Lower lobe of right lung (tissue), 2 donors: ENCODE data around the gene SYT8. TPM values are rescaled to one million over a fixed set of nuclear protein-coding genes. Genes with fewer than 3 reads are reported as not detected.

ENCODE experiments used
- ATAC-seq, 2 donors: fragments of 200-7000 bp; cut with Tn5 transposase; one replicate each; pipeline ENCODE4 v1.9.1; 2020 to 2022; ENCODE audit warnings: mild to moderate bottlenecking in 2 of 2, moderate library complexity in 2 of 2
- DNase-seq: peaks from one replicate; pipeline ENCODE4 v3.0.0-alpha.2; 2020
- H3K27ac ChIP-seq: fragments of 200-600 bp; one replicate; pipeline ENCODE4 v1.8.0; 2022
- H3K27me3 ChIP-seq: fragments of 200-600 bp; one replicate; pipeline ENCODE4 v1.8.0; 2022; ENCODE audit warnings: low read depth
- H3K36me3 ChIP-seq: fragments of 200-600 bp; one replicate; pipeline ENCODE4 v1.8.0; 2022; ENCODE audit warnings: mild to moderate bottlenecking
- H3K4me1 ChIP-seq: fragments of 200-600 bp; one replicate; pipeline ENCODE4 v1.8.0; 2022
- H3K4me3 ChIP-seq: fragments of 200-600 bp; one replicate; pipeline ENCODE4 v1.8.0; 2022; ENCODE audit warnings: mild to moderate bottlenecking
- H3K9me3 ChIP-seq: fragments of 200-600 bp; one replicate; pipeline ENCODE4 v1.8.0; 2022
- CTCF ChIP-seq: fragments of 200-600 bp; IDR thresholded peaks from one replicate; pipeline ENCODE4 v1.8.0; 2022; ENCODE audit warnings: antibody characterized with exemption, mild to moderate bottlenecking
- intact Hi-C: fragments of 100-400 bp; cut with DNase I; formaldehyde crosslinking; loops from one replicate; pipeline ENCODE4 v1.11.0; 2022
- total RNA-seq: library from RNA; stranded (reverse); fragmentation: NEBNext Ultra II Directional; extraction: Animal tissue kit (Norgen Biotek cat#: 25700); gene quantifications from one replicate; pipeline ENCODE4 v1.2.1, GENCODE V29; 2021
- donor health status: DM: no; HTN: yes; CAD: no; lungs with severe emphysema.

Gene SYT8
- total RNA-seq, 1 donor from 2014 or later = 18.5 TPM

- peak; percentile 91 to 92 for ATAC-seq
- intact Hi-C loops = no loop called here
- no peak for TF ChIP-seq CTCF
- Histone ChIP-seq H3K36me3 (no peaks in the 10 kb centered on the region), H3K27me3 (peaks cover 4% of the 10 kb centered on the region), H3K4me3 (peak overlapping the region; percentile 25), H3K4me1 (peaks cover 34% of the 10 kb centered on the region), H3K9me3 (no peaks in the 10 kb centered on the region), H3K27ac (peak overlapping the region; percentile 53)
- peak; percentile 79 for DNase-seq
These were observed 28.8 kb downstream of the SYT8 start for GRCh38 chr11:1863352-1864216.

GRCh38 chr11:1864231-1864630, 29.4 kb downstream of the SYT8 start:
- no peak for TF ChIP-seq CTCF
- peak; percentile 3 for ATAC-seq
- H3K9me3 ChIP-seq = no peaks in the 10 kb centered on the region
- intact Hi-C loops = no loop called here
- H3K27ac ChIP-seq = peak overlapping the region; percentile 6
- DNase-seq = peak; percentile 49
- H3K36me3 ChIP-seq = no peaks in the 10 kb centered on the region
- peaks cover 34% of the 10 kb centered on the region for H3K4me1 ChIP-seq
- peaks cover 9% of the 10 kb centered on the region for H3K27me3 ChIP-seq
- peak overlapping the region; percentile 25 for H3K4me3 ChIP-seq

GRCh38 chr11:1864831-1865665, 30.3 kb downstream of the SYT8 start:
- DNase-seq (peak; percentile 46), ATAC-seq (no peak)
- Histone ChIP-seq H3K36me3 (no peaks in the 10 kb centered on the region), H3K27ac (peak overlapping the region; percentile 6), H3K9me3 (no peaks in the 10 kb centered on the region), H3K4me1 (peaks cover 34% of the 10 kb centered on the region), H3K27me3 (peaks cover 15% of the 10 kb centered on the region), H3K4me3 (peak overlapping the region; percentile 25)
- intact Hi-C loops = no loop called here
- TF ChIP-seq CTCF = no peak

- ATAC-seq (no peak), DNase-seq (peak; percentile 30)
- H3K4me1 ChIP-seq = peaks cover 42% of the 10 kb centered on the region
- intact Hi-C loops = no loop called here
- H3K27ac ChIP-seq = no peak overlapping the region
- TF ChIP-seq CTCF = no peak
- no peak overlapping the region for H3K4me3 ChIP-seq
- peaks cover 27% of the 10 kb centered on the region for H3K27me3 ChIP-seq
- H3K36me3 ChIP-seq = no peaks in the 10 kb centered on the region
- H3K9me3 ChIP-seq = no peaks in the 10 kb centered on the region
These were observed 31.4 kb downstream of the SYT8 start for GRCh38 chr11:1866226-1866625.

- no peaks in the 10 kb centered on the region for H3K36me3 ChIP-seq
- H3K27me3 ChIP-seq = peaks cover 29% of the 10 kb centered on the region
- no peak for TF ChIP-seq CTCF
- H3K9me3 ChIP-seq = no peaks in the 10 kb centered on the region
- intact Hi-C loops = no loop called here
- H3K4me3 ChIP-seq = no peak overlapping the region
- H3K27ac ChIP-seq = no peak overlapping the region
- no peak for ATAC-seq
- peaks cover 42% of the 10 kb centered on the region for H3K4me1 ChIP-seq
- peak; percentile 30 for DNase-seq
These were observed 32.0 kb downstream of the SYT8 start for GRCh38 chr11:1866776-1867175.
